Right lobe of liver (tissue), 6 donors: ENCODE results near the gene RNPS1. TPM values are rescaled to one million over a fixed set of nuclear protein-coding genes. Genes with fewer than 3 reads are reported as not detected.

Experiments used
- ATAC-seq, 4 donors: fragments of 200-7000 bp; cut with Tn5 transposase; one replicate each; pipeline ENCODE4 v1.9.1; 2020; ENCODE audit warnings: mild to moderate bottlenecking in 4 of 4, moderate library complexity in 4 of 4
- DNase-seq, 3 donors: peaks; one replicate each; pipeline ENCODE4 v3.0.0-alpha.2; 2020
- H3K27ac ChIP-seq, 3 donors: fragments of 200-600 bp; one replicate each; pipeline ENCODE4 v1.8.0; 2022
- H3K27me3 ChIP-seq, 2 donors: fragments of 200-600 bp; one replicate each; pipeline ENCODE4 v1.8.0; 2022
- H3K36me3 ChIP-seq, 4 donors: fragments of 200-600 bp; sonication (generic) in 1 of 4; one replicate each; pipeline versions ENCODE4 v1.5.1 to v1.8.0; 2017 to 2022; ENCODE audit warnings: control low read depth in 1 of 4
- H3K4me1 ChIP-seq, 4 donors: fragments of 200-600 bp; sonication (generic) in 1 of 4; one replicate each; pipeline versions ENCODE4 v1.5.1 to v1.8.0; 2017 to 2022; ENCODE audit warnings: control low read depth in 1 of 4
- H3K4me3 ChIP-seq, 3 donors: fragments of 200-600 bp; one replicate each; pipeline ENCODE4 v1.8.0; 2022
- H3K9me3 ChIP-seq, 4 donors: fragments of 200-600 bp; sonication (generic) in 1 of 4; one replicate each; pipeline versions ENCODE4 v1.5.1 to v1.8.0; 2017 to 2022; ENCODE audit warnings: control low read depth in 1 of 4
- POLR2A ChIP-seq: fragments of 450-650 bp; IDR thresholded peaks from one replicate; pipeline ENCODE4 v1.6.1; 2017; ENCODE audit warnings: antibody characterized with exemption, mild to moderate bottlenecking
- WGBS: methylation state at CpG from one replicate; pipeline ENCODE4 v1.1.6; 2018; ENCODE audit warnings: low coverage, low lambda C conversion rate; ENCODE audit not compliant: insufficient coverage; ENCODE audit errors: missing lambda C conversion rate; 5-methylcytosine and 5-hydroxymethylcytosine counted together
- intact Hi-C, 2 donors: fragments of 100-400 bp; cut with DNase I; formaldehyde crosslinking; loops; one replicate each; pipeline versions ENCODE4 v1.11.2 to v1.14.1; 2022
- total RNA-seq, 6 experiments: library from RNA; depleted of rRNA in 2 of 6; stranded (reverse); fragments of >200 nt in 2 of 6; fragmentation: NEBNext Ultra II Directional in 3 of 6; extraction: Animal tissue kit (Norgen Biotek cat#: 25700) in 3 of 6; gene quantifications; one replicate each; pipeline versions ENCODE4 v1.1.0 to v1.2.4, GENCODE V29; 2016 to 2023
- TF ChIP-seq, protein P1 (sequence below), 4 donors: fragments of 200-600 bp in 3 of 4; fragments of 450-650 bp in 1 of 4; IDR thresholded peaks; one replicate each; pipeline versions ENCODE4 v1.5.1 to v1.8.0; 2016 to 2022; ENCODE audit warnings: antibody characterized with exemption in 4 of 4, mild to moderate bottlenecking in 2 of 4
- donor health status: DM: no; HTN: yes; CAD: no.
- donor health status: DM: no; HTN: no; CAD: no.
- donor health status: DM: no; HTN: no; CAD: no.
- donor health status: DM: no; HTN: yes; CAD: no.
- donor health status: DM: no; HTN: yes; CAD: no.

RNPS1 gene
- total RNA-seq, 6 experiments from 2014 or later, result 29.0 to 61.9 (median 38.9) TPM

DNA sequence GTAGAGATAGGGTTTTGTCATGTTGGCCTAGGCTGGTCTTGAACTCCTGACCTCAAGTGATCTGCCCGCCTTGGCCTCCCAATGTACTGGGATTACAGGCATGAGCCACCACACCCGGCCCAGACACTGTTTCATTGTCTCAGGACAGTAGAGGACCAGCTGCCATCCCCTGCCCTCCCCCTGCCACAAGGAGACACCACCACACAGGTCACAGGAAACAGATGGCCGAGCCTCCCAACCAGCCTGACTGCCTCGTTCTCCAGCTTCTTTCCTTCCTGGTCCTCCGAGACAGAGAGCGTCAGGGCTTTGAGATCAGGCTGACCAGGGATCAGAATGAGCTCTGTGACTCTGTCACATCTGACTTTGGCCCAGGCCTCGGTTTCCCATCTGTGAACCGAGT lies 20.8 kb upstream of the RNPS1 start:
- DNase-seq (no peak), ATAC-seq (no peak)
- H3K4me1 ChIP-seq, result no peaks in the 10 kb centered on the region
- intact Hi-C loops, result no loop called here
- H3K27me3 ChIP-seq, result no peaks in the 10 kb centered on the region
- TF ChIP-seq, protein P1, sequence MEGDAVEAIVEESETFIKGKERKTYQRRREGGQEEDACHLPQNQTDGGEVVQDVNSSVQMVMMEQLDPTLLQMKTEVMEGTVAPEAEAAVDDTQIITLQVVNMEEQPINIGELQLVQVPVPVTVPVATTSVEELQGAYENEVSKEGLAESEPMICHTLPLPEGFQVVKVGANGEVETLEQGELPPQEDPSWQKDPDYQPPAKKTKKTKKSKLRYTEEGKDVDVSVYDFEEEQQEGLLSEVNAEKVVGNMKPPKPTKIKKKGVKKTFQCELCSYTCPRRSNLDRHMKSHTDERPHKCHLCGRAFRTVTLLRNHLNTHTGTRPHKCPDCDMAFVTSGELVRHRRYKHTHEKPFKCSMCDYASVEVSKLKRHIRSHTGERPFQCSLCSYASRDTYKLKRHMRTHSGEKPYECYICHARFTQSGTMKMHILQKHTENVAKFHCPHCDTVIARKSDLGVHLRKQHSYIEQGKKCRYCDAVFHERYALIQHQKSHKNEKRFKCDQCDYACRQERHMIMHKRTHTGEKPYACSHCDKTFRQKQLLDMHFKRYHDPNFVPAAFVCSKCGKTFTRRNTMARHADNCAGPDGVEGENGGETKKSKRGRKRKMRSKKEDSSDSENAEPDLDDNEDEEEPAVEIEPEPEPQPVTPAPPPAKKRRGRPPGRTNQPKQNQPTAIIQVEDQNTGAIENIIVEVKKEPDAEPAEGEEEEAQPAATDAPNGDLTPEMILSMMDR (IDR thresholded peaks at IDR 0.05), result no peak
- no peak for TF ChIP-seq POLR2A
- no CpG with 5 or more reads among the region's 8 CpGs for WGBS
- no peaks in the 10 kb centered on the region for H3K9me3 ChIP-seq
- no peaks in the 10 kb centered on the region for H3K36me3 ChIP-seq
- no peak overlapping the region for H3K4me3 ChIP-seq
- H3K27ac ChIP-seq, result no peak overlapping the region

DNA sequence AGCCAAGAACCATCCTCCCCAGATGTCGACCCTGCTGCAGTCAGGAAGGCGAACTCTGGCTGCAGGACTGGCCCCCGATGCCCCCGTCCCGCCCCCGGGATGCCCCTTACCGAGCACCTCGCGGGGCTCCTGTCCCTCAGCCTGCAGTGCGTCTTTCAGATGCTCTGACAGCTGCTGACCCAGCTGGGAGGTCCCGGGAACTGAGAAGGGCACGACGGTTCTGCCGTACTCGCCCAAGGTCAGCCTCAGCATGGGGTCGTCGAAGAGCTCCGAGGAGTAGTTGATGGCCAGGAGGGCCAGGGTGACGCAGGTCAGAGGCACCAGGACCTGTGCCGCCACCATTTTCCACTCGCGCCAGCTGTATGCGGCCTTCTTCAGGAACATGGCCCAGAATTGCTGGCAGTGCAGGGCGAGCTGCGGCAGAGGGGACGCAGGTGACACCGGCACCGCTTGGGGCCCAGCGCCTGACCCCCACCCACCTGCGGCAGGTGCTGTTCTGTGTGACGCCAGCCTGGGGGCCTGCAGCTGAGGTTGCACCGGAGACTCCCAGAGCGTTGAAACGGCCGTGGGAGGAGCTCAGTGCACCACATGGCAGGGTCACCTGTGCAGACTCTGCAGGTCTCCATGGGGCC lies 20.1 kb upstream of the RNPS1 start:
- H3K4me3 ChIP-seq, result no peak overlapping the region
- 82% methylated on average over 11 of the region's 35 CpGs for WGBS
- ATAC-seq (no peak), DNase-seq (no peak)
- TF ChIP-seq POLR2A, result no peak
- TF ChIP-seq, protein P1 (IDR thresholded peaks at IDR 0.05), result no peak
- no peaks in the 10 kb centered on the region for H3K9me3 ChIP-seq
- H3K27ac ChIP-seq, result no peak overlapping the region
- no peaks in the 10 kb centered on the region for H3K27me3 ChIP-seq
- intact Hi-C loops, result no loop called here
- H3K36me3 ChIP-seq, result no peaks in the 10 kb centered on the region
- H3K4me1 ChIP-seq, result no peaks in the 10 kb centered on the region

DNA sequence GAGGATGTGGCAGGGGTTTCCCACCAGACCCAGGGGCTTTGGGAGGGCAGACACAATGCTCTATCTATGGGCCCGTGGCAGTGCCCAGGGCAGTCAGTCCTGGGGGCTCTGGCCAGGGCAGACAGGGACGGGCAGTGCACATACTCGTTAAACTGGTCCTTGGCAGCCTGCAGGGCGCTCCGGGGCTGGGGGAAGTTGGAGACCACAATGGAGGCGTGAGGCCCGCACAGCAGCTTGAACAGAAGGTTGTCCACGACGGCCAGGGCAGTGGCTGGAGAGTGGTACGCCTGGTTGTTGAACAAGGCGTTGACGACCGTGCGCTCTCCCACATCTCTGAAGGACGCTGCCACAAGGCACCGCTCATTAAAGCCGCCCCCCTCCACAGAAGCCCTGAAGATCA lies 18.6 kb upstream of the RNPS1 start:
- no peak for DNase-seq
- ATAC-seq, result no peak
- WGBS, result no CpG with 5 or more reads among the region's 17 CpGs
- Histone ChIP-seq H3K27me3 (no peaks in the 10 kb centered on the region), H3K27ac (no peak overlapping the region), H3K4me3 (no peak overlapping the region), H3K4me1 (no peaks in the 10 kb centered on the region), H3K36me3 (no peaks in the 10 kb centered on the region), H3K9me3 (no peaks in the 10 kb centered on the region)
- intact Hi-C loops, result no loop called here
- TF ChIP-seq POLR2A, result no peak
- TF ChIP-seq, protein P1 (IDR thresholded peaks at IDR 0.05), result no peak

DNA sequence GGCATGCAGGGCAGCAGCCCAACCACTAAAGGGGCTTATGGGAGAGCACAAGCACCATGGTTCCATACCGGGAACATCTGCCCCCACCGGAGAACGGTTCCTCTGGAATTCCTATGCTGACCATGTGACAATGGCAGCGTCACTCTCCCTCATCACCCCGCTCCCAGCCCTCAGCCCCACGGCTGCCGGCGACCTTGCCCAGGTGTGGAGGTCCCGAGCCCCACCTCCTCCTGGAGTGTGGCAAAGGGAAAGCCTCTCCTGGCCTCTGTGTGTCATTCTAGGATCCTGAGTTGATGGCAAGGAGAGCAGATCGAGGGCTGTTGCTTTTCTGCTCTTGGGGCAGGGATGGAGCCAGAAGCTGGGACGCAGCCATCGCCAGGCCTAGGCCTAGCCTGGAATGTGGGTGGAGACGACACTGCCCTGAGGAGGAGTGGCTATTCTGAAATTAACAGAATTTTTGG lies 17.8 kb upstream of the RNPS1 start:
- intact Hi-C loops, result no loop called here
- no peak for TF ChIP-seq POLR2A
- TF ChIP-seq, protein P1 (IDR thresholded peaks at IDR 0.05), result no peak
- Histone ChIP-seq H3K4me1 (no peaks in the 10 kb centered on the region), H3K4me3 (no peak overlapping the region), H3K27ac (no peak overlapping the region), H3K9me3 (no peaks in the 10 kb centered on the region), H3K36me3 (no peaks in the 10 kb centered on the region), H3K27me3 (no peaks in the 10 kb centered on the region)
- 82% methylated on average over 3 of the region's 13 CpGs for WGBS
- ATAC-seq (peak in 1 of 4 donors; percentile 49), DNase-seq (no peak)
